HEK293 (cell line): ENCODE results near the gene AEBP1.
A peak's percentile ranks its signal among the peaks of the same experiment; 100 is the strongest.

Experiments used
- CTCF ChIA-PET: fragments of 350-600 bp; formaldehyde crosslinking; extraction: SDS; loops from one replicate; lab custom pipeline; 2021; ENCODE audit warnings: antibody characterized with exemption; lab: Yijun Ruan, JAX
- POLR2A ChIA-PET: fragments of 300-600 bp; formaldehyde crosslinking; extraction: SDS; loops from one replicate; lab custom pipeline; 2020; ENCODE audit warnings: antibody characterized with exemption, inconsistent platforms; lab: Yijun Ruan, JAX
- H3K27ac ChIP-seq: fragments of 200-500 bp; sonication (Bioruptor generic); 2 replicates; pipeline ENCODE4 v1.5.1; 2014; ENCODE audit warnings: low read depth, low read length, control low read depth, inconsistent platforms; ENCODE audit errors: extremely low read depth
- H3K36me3 ChIP-seq, 2 experiments: fragments of 200-500 bp in 1 of 2; sonication (Bioruptor generic) in 1 of 2; 1 replicate in 1 of 2; 2 replicates in 1 of 2; pipeline ENCODE4 v1.5.1; 2014 to 2017; ENCODE audit warnings: inconsistent platforms in 2 of 2, low read length in 2 of 2; ENCODE audit not compliant: control insufficient read depth in 2 of 2, insufficient read depth in 1 of 2
- H3K4me1 ChIP-seq: fragments of 200-500 bp; sonication (Bioruptor generic); 2 replicates; pipeline ENCODE4 v1.5.1; 2014; ENCODE audit warnings: mild to moderate bottlenecking, low read length, inconsistent platforms; ENCODE audit not compliant: control insufficient read depth, insufficient read depth
- H3K4me3 ChIP-seq: 2 replicates; pipeline ENCODE4 v1.5.1; 2011; ENCODE audit warnings: low read depth, mild to moderate bottlenecking, control low read depth, low read length, moderate library complexity
- H3K9me3 ChIP-seq: fragments of 200-500 bp; sonication (Bioruptor generic); 2 replicates; pipeline ENCODE4 v1.5.1; 2014; ENCODE audit warnings: low read depth, low read length, inconsistent platforms; ENCODE audit not compliant: control insufficient read depth, insufficient read depth
- MZF1 ChIP-seq: fragments of 450-650 bp; formaldehyde crosslinking; IDR thresholded peaks from 2 replicates; pipeline ENCODE4 v1.5.1; 2017; ENCODE audit warnings: missing biosample characterization, missing genetic modification characterization, borderline replicate concordance
- OSR2 ChIP-seq: fragments of 450-650 bp; formaldehyde crosslinking; IDR thresholded peaks from 2 replicates; pipeline ENCODE4 v1.5.1; 2016; ENCODE audit warnings: missing biosample characterization, missing genetic modification characterization
- PRDM1 ChIP-seq: fragments of 450-650 bp; formaldehyde crosslinking; IDR thresholded peaks from 2 replicates; pipeline ENCODE4; 2016; ENCODE audit warnings: missing biosample characterization, missing genetic modification characterization
- ZNF211 ChIP-seq: fragments of 450-650 bp; formaldehyde crosslinking; IDR thresholded peaks from 2 replicates; pipeline ENCODE4 v1.5.1; 2016; ENCODE audit warnings: low read depth, missing biosample characterization, missing genetic modification characterization
- ZNF274 ChIP-seq, 2 experiments: fragments of 200-500 bp in 1 of 2; fragments of 450-650 bp in 1 of 2; sonication (Bioruptor generic) in 1 of 2; formaldehyde crosslinking in 1 of 2; IDR thresholded peaks; 2 replicates each; pipeline versions ENCODE4 v1.5.1 to v1.6.1; 2014 to 2016; ENCODE audit warnings: borderline replicate concordance in 1 of 2, inconsistent platforms in 1 of 2, low read length in 1 of 2, missing biosample characterization in 1 of 2, missing genetic modification characterization in 1 of 2
- ZNF335 ChIP-seq: fragments of 450-650 bp; formaldehyde crosslinking; conservative IDR thresholded peaks from 2 replicates; pipeline ENCODE4 v1.5.1; 2016; ENCODE audit warnings: missing biosample characterization, missing genetic modification characterization
- ZNF394 ChIP-seq: fragments of 450-650 bp; formaldehyde crosslinking; IDR thresholded peaks from 2 replicates; pipeline ENCODE4 v1.5.1; 2016; ENCODE audit warnings: missing biosample characterization, missing genetic modification characterization, mild to moderate bottlenecking, moderate library complexity, borderline replicate concordance
- ZNF423 ChIP-seq: fragments of 450-650 bp; formaldehyde crosslinking; IDR thresholded peaks from 2 replicates; pipeline ENCODE4 v1.5.1; 2016; ENCODE audit warnings: missing biosample characterization, missing genetic modification characterization
- ZNF501 ChIP-seq: fragments of 450-650 bp; formaldehyde crosslinking; IDR thresholded peaks from 2 replicates; pipeline ENCODE4 v1.5.1; 2016; ENCODE audit warnings: missing biosample characterization, missing genetic modification characterization
- ZSCAN16 ChIP-seq: fragments of 450-650 bp; formaldehyde crosslinking; IDR thresholded peaks from 2 replicates; pipeline ENCODE4 v1.5.1; 2016; ENCODE audit warnings: missing biosample characterization, missing genetic modification characterization
- TF ChIP-seq, protein P1 (sequence below): fragments of 450-650 bp; formaldehyde crosslinking; IDR thresholded peaks from 2 replicates; pipeline ENCODE4 v1.5.1; 2016; ENCODE audit warnings: missing biosample characterization, missing genetic modification characterization
- TF ChIP-seq, protein P2 (sequence below): fragments of 450-650 bp; formaldehyde crosslinking; IDR thresholded peaks from 2 replicates; pipeline ENCODE4 v1.5.1; 2016; ENCODE audit warnings: missing biosample characterization, missing genetic modification characterization
- TF ChIP-seq, protein P3 (sequence below): fragments of 450-650 bp; formaldehyde crosslinking; IDR thresholded peaks from 2 replicates; pipeline ENCODE4; 2016; ENCODE audit warnings: missing biosample characterization, missing genetic modification characterization

AEBP1 gene

DNA sequence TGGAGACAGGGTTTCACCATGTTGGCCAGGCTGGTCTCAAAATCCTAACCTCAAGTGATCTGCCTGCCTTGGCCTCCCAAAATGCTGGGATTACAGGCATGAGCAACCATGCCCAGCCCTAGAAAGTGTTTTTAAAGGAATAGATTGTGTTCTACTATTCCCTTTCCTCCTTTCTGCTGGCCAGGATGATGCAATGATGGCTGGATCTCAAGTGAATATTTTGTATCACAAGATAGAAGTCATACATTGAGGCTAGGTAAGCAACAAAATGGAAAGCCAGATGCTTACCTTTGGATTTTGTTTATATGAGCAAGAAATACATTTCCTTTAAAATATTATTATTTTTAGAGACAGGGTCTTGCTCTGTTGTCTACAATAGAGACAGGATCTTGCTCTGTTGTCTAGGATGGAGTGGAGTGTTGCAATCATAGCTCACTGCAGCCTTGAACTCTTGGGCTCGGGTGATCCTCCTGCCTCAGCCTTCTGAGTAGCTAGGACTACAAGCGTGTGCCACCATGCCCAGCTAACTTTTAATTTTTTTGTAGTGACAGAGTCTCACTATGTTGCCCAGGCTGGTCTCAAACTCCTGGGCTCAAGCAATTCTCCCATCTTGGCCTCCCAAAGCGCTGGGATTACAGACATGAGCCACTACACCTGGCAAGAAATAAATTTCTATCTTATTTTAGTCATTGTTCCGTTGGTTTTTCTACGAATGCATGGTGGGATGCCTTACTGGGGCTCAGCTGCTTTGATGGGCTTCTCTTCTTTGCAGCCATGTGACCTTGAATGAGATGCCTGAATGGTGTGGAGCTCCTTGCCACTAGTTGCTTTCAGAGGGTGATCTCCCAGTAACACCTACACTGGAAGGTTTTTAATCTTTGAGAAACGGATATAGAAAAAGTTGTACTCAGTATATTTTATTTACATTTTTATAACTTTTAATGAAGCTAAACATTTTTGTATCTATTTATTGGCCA is 5.8 kb upstream of the AEBP1 start:
- H3K4me1 ChIP-seq = no peaks in the 10 kb centered on the region; the same call in 1 of the 2 replicates
- TF ChIP-seq OSR2 (no peak), ZNF501 (tag by site-specific recombination) (no peak), ZNF335 (tag by site-specific recombination) (peak; percentile 8)
- TF ChIP-seq, all 188 proteins: peak for 1
- ChIA-PET CTCF (interaction anchor here (0.7 to 1.6 kb wide), 4 partner anchors 11 to 34 kb away, joined by 3 to 6 read pairs (median 3); no protein-coding TSS in a partner anchor), POLR2A (no interaction called here)
- Histone ChIP-seq H3K4me3 (no peak overlapping the region), H3K36me3 (no peaks in the 10 kb centered on the region), H3K27ac (no peak overlapping the region), H3K9me3 (no peaks in the 10 kb centered on the region)

DNA sequence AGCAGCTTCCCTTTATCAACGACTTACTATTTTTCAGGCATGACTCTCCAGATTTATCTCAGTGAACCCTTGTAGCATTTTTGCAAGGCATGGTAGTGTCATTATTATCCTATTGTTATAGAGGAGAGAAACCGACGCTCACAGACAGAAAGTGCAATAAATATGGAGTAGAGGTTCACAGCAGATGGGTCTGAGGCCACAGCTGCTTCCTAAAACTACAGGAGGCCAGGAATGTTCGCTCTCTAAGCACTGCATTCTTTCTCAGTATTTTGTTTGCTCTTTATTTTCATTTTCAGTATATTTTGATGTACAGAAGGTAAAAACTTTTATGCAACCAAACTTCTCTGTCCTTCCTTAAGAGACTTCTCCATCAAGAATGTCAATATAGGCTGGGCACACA is 4.5 kb upstream of the AEBP1 start:
- ChIA-PET CTCF (interaction anchor here (1.5 to 1.6 kb wide), 2 partner anchors 10 to 27 kb away, joined by 3 to 6 read pairs; no protein-coding TSS in a partner anchor), POLR2A (no interaction called here)
- Histone ChIP-seq H3K9me3 (no peaks in the 10 kb centered on the region), H3K4me3 (no peak overlapping the region), H3K36me3 (no peaks in the 10 kb centered on the region), H3K27ac (no peak overlapping the region)
- TF ChIP-seq ZNF211 (tag by site-specific recombination) (no peak), MZF1 (tag by site-specific recombination) (no peak), ZNF274 (IDR thresholded peaks at IDR 0.05; ENCODE audit: low read length) (no peak), ZNF274 (tag by site-specific recombination; IDR thresholded peaks at IDR 0.05; ENCODE audit: borderline replicate concordance) (no peak), ZSCAN16 (tag by site-specific recombination) (no peak), ZNF423 (tag by site-specific recombination) (no peak), ZNF394 (tag by site-specific recombination) (no peak), PRDM1 (no peak)
- TF ChIP-seq, protein P1, sequence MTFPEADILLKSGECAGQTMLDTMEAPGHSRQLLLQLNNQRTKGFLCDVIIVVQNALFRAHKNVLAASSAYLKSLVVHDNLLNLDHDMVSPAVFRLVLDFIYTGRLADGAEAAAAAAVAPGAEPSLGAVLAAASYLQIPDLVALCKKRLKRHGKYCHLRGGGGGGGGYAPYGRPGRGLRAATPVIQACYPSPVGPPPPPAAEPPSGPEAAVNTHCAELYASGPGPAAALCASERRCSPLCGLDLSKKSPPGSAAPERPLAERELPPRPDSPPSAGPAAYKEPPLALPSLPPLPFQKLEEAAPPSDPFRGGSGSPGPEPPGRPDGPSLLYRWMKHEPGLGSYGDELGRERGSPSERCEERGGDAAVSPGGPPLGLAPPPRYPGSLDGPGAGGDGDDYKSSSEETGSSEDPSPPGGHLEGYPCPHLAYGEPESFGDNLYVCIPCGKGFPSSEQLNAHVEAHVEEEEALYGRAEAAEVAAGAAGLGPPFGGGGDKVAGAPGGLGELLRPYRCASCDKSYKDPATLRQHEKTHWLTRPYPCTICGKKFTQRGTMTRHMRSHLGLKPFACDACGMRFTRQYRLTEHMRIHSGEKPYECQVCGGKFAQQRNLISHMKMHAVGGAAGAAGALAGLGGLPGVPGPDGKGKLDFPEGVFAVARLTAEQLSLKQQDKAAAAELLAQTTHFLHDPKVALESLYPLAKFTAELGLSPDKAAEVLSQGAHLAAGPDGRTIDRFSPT = no peak
- TF ChIP-seq, protein P2, sequence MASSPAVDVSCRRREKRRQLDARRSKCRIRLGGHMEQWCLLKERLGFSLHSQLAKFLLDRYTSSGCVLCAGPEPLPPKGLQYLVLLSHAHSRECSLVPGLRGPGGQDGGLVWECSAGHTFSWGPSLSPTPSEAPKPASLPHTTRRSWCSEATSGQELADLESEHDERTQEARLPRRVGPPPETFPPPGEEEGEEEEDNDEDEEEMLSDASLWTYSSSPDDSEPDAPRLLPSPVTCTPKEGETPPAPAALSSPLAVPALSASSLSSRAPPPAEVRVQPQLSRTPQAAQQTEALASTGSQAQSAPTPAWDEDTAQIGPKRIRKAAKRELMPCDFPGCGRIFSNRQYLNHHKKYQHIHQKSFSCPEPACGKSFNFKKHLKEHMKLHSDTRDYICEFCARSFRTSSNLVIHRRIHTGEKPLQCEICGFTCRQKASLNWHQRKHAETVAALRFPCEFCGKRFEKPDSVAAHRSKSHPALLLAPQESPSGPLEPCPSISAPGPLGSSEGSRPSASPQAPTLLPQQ (tag by site-specific recombination) = no peak
- TF ChIP-seq, protein P3, sequence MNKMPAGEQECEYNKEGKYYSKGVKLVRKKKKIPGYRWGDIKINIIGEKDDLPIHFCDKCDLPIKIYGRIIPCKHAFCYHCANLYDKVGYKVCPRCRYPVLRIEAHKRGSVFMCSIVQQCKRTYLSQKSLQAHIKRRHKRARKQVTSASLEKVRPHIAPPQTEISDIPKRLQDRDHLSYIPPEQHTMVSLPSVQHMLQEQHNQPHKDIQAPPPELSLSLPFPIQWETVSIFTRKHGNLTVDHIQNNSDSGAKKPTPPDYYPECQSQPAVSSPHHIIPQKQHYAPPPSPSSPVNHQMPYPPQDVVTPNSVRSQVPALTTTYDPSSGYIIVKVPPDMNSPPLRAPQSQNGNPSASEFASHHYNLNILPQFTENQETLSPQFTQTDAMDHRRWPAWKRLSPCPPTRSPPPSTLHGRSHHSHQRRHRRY (tag by site-specific recombination) = no peak
- TF ChIP-seq, all 188 proteins: peak for 0
- no peaks in the 10 kb centered on the region; the same call in 1 of the 2 replicates for H3K4me1 ChIP-seq
